Hepatocyte (in vitro differentiated cells): Measurements from ENCODE around the gene FCER1A. TPM values are rescaled to one million over a fixed set of nuclear protein-coding genes. Genes with fewer than 3 reads are reported as not detected.

Source experiments
- DNase-seq: peaks from one replicate; pipeline ENCODE4 v3.0.0-alpha.2; 2016; ENCODE audit warnings: low spot score
- H2AFZ ChIP-seq: fragments of 200-600 bp; sonication (generic); 2 replicates; pipeline ENCODE4 v1.6.0; 2016; ENCODE audit warnings: antibody characterized with exemption, mild to moderate bottlenecking
- H3K27ac ChIP-seq: fragments of 200-600 bp; sonication (generic); 2 replicates; pipeline ENCODE4 v1.5.1; 2016; ENCODE audit warnings: mild to moderate bottlenecking
- H3K27me3 ChIP-seq: fragments of 200-600 bp; sonication (generic); 2 replicates; pipeline ENCODE4 v1.6.1; 2016
- H3K36me3 ChIP-seq: fragments of 200-600 bp; sonication (generic); replicated peaks from 2 replicates; pipeline ENCODE4 v1.5.1; 2016; ENCODE audit warnings: low read depth; ENCODE audit not compliant: insufficient read depth
- H3K4me1 ChIP-seq: fragments of 200-600 bp; sonication (generic); 2 replicates; pipeline ENCODE4 v1.5.1; 2016; ENCODE audit warnings: mild to moderate bottlenecking, moderate library complexity; ENCODE audit not compliant: insufficient read depth
- H3K4me2 ChIP-seq: fragments of 200-600 bp; sonication (generic); 2 replicates; pipeline ENCODE4 v1.6.0; 2016
- H3K4me3 ChIP-seq: fragments of 200-600 bp; sonication (generic); 2 replicates; pipeline ENCODE4 v1.5.1; 2016; ENCODE audit warnings: mild to moderate bottlenecking
- H3K79me2 ChIP-seq: fragments of 200-600 bp; sonication (generic); 2 replicates; pipeline ENCODE4 v1.6.0; 2017; ENCODE audit warnings: mild to moderate bottlenecking
- H3K9me2 ChIP-seq: fragments of 200-600 bp; sonication (generic); replicated peaks from 2 replicates; pipeline ENCODE4 v1.6.0; 2017; ENCODE audit warnings: mild to moderate bottlenecking; ENCODE audit not compliant: insufficient read depth
- H3K9me3 ChIP-seq: fragments of 200-600 bp; sonication (generic); 2 replicates; pipeline ENCODE4 v1.5.1; 2016; ENCODE audit warnings: low read depth, mild to moderate bottlenecking
- H4K20me1 ChIP-seq: fragments of 200-600 bp; sonication (generic); 2 replicates; pipeline ENCODE4 v1.6.0; 2016; ENCODE audit warnings: mild to moderate bottlenecking; ENCODE audit not compliant: insufficient read depth, poor library complexity, severe bottlenecking
- CTCF ChIP-seq: fragments of 200-600 bp; sonication (generic); IDR thresholded peaks from 2 replicates; pipeline ENCODE4 v1.5.1; 2016; ENCODE audit warnings: antibody characterized with exemption, mild to moderate bottlenecking; ENCODE audit not compliant: poor library complexity
- EZH2 ChIP-seq: fragments of 200-600 bp; sonication (generic); IDR thresholded peaks from 2 replicates; pipeline ENCODE4 v1.6.1; 2016; ENCODE audit warnings: antibody characterized with exemption, mild to moderate bottlenecking, borderline replicate concordance
- EZH2phosphoT487 ChIP-seq: fragments of 200-600 bp; sonication (generic); IDR thresholded peaks from one replicate; pipeline ENCODE4 v1.6.1; 2018; ENCODE audit warnings: antibody characterized with exemption, mild to moderate bottlenecking, low read depth, moderate library complexity; ENCODE audit not compliant: unreplicated experiment, severe bottlenecking
- WGBS: methylation state at CpG from one replicate; pipeline ENCODE4 v1.1.6; 2016; ENCODE audit warnings: low lambda C conversion rate; ENCODE audit errors: missing lambda C conversion rate; 5-methylcytosine and 5-hydroxymethylcytosine counted together
- polyA plus RNA-seq: library from polyadenylated mRNA; unstranded; fragments of >200 nt; fragmentation: Nextera tagmentation; extraction: Ambion mirVana; gene quantifications from 2 replicates; pipeline ENCODE4 v1.2.1, GENCODE V29; 2016
- total RNA-seq: library from RNA; depleted of rRNA; stranded (reverse); fragments of >200 nt; gene quantifications from 2 replicates; pipeline ENCODE4 v1.2.3, GENCODE V29; 2014

The FCER1A gene
- total and polyA plus RNA-seq, 2 experiments from 2014 or later, result not detected

- Histone ChIP-seq H3K4me2 (no peak overlapping the region), H3K4me3 (no peak overlapping the region), H3K79me2 (no peaks in the 10 kb centered on the region), H4K20me1 (no peaks in the 10 kb centered on the region), H3K9me2 (no peaks in the 10 kb centered on the region), H3K9me3 (no peaks in the 10 kb centered on the region), H2AFZ (no peak overlapping the region), H3K4me1 (no peaks in the 10 kb centered on the region), H3K27ac (no peak overlapping the region), H3K27me3 (no peaks in the 10 kb centered on the region), H3K36me3 (no peaks in the 10 kb centered on the region)
- TF ChIP-seq EZH2 (no peak), CTCF (no peak), EZH2phosphoT487 (no peak)
- no peak for DNase-seq
Measured at GRCh38 chr1:159311679-159312078, 9.5 kb downstream of the FCER1A start.

GRCh38 chr1:159315381-159315780, 13.2 kb downstream of the FCER1A start:
- Histone ChIP-seq H3K9me2 (no peaks in the 10 kb centered on the region), H3K27ac (no peak overlapping the region), H3K79me2 (no peaks in the 10 kb centered on the region), H3K4me1 (no peaks in the 10 kb centered on the region), H3K27me3 (no peaks in the 10 kb centered on the region), H2AFZ (no peak overlapping the region), H3K9me3 (no peaks in the 10 kb centered on the region), H3K4me2 (no peak overlapping the region), H3K36me3 (no peaks in the 10 kb centered on the region), H3K4me3 (no peak overlapping the region), H4K20me1 (no peaks in the 10 kb centered on the region)
- no peak for DNase-seq
- TF ChIP-seq EZH2 (no peak), EZH2phosphoT487 (no peak), CTCF (no peak)

GRCh38 chr1:159318784-159319551, 16.8 kb downstream of the FCER1A start:
- no peak for TF ChIP-seq EZH2
- TF ChIP-seq EZH2phosphoT487, result no peak
- no peak for TF ChIP-seq CTCF
- H3K9me3 ChIP-seq, result no peaks in the 10 kb centered on the region
- no peak overlapping the region for H3K27ac ChIP-seq
- no peaks in the 10 kb centered on the region for H3K9me2 ChIP-seq
- H3K4me2 ChIP-seq, result no peak overlapping the region
- no peaks in the 10 kb centered on the region for H4K20me1 ChIP-seq
- H3K4me1 ChIP-seq, result no peaks in the 10 kb centered on the region
- 74% methylated on average over 8 of the region's 8 CpGs for WGBS
- H2AFZ ChIP-seq, result no peak overlapping the region
- no peak for DNase-seq
- H3K4me3 ChIP-seq, result no peak overlapping the region
- no peaks in the 10 kb centered on the region for H3K79me2 ChIP-seq
- H3K27me3 ChIP-seq, result no peaks in the 10 kb centered on the region
- no peaks in the 10 kb centered on the region for H3K36me3 ChIP-seq

GRCh38 chr1:159334797-159335196, 32.7 kb downstream of the FCER1A start:
- no peak for DNase-seq
- Histone ChIP-seq H3K4me3 (no peak overlapping the region), H4K20me1 (no peaks in the 10 kb centered on the region), H3K79me2 (no peaks in the 10 kb centered on the region), H3K4me2 (no peak overlapping the region), H3K9me3 (no peaks in the 10 kb centered on the region), H2AFZ (no peak overlapping the region), H3K36me3 (no peaks in the 10 kb centered on the region), H3K9me2 (no peaks in the 10 kb centered on the region), H3K4me1 (no peaks in the 10 kb centered on the region), H3K27ac (no peak overlapping the region), H3K27me3 (no peaks in the 10 kb centered on the region)
- 64% methylated on average over 2 of the region's 2 CpGs for WGBS
- no peak for TF ChIP-seq EZH2
- TF ChIP-seq EZH2phosphoT487, result no peak
- no peak for TF ChIP-seq CTCF
